ENCODE results near the gene GPR31. TPM values are rescaled to one million over a fixed set of nuclear protein-coding genes. Genes with fewer than 3 reads are reported as not detected.

The GPR31 gene
- total RNA-seq, 1 experiment from 2014 or later, result not detected

DNA sequence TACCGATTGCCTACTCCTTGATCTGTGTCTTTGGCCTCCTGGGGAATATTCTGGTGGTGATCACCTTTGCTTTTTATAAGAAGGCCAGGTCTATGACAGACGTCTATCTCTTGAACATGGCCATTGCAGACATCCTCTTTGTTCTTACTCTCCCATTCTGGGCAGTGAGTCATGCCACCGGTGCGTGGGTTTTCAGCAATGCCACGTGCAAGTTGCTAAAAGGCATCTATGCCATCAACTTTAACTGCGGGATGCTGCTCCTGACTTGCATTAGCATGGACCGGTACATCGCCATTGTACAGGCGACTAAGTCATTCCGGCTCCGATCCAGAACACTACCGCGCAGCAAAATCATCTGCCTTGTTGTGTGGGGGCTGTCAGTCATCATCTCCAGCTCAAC lies 21.4 kb downstream of the GPR31 start:
- H3K27me3 Mint-ChIP-seq (ENCODE audit: low read depth), result no peaks in the 10 kb centered on the region; the same call in none of the 2 replicates
- no peaks in the 10 kb centered on the region for H3K36me3 Mint-ChIP-seq (ENCODE audit: insufficient read depth in 1 of 3, low read depth in 3 of 3)
- WGBS (ENCODE audit: extremely low coverage, insufficient read length, low lambda C conversion rate), result no CpG with 5 or more reads among the region's 13 CpGs
- Histone ChIP-seq H2BK5ac (ENCODE audit: insufficient read length, low read length) (no peak overlapping the region), H4K20me1 (ENCODE audit: control insufficient read depth, insufficient read depth, insufficient read length) (no peaks in the 10 kb centered on the region), H3K14ac (ENCODE audit: insufficient read depth, low read length) (no peak overlapping the region), H2BK15ac (ENCODE audit: low read depth, low read length) (no peak overlapping the region), H3K79me2 (ENCODE audit: insufficient read depth, low read length) (no peaks in the 10 kb centered on the region), H3K56ac (ENCODE audit: insufficient read length, low read depth, low read length) (no peak overlapping the region), H3K27me3 (ENCODE audit: insufficient read depth, low read length) (no peaks in the 10 kb centered on the region), H3K79me1 (ENCODE audit: insufficient read depth, low read depth, low read length, poor library complexity, severe bottlenecking) (no peaks in the 10 kb centered on the region), H3K4me1 (ENCODE audit: insufficient read depth, low read length) (no peaks in the 10 kb centered on the region), H2BK12ac (ENCODE audit: insufficient read length, low read depth, low read length) (no peak overlapping the region), H4K5ac (ENCODE audit: insufficient read length, low read depth, low read length) (no peak overlapping the region), H2BK20ac (ENCODE audit: low read depth, low read length, poor library complexity, severe bottlenecking) (no peak overlapping the region), H3K4me2 (ENCODE audit: insufficient read depth, insufficient read length, low read length) (no peak overlapping the region), H3K23ac (ENCODE audit: insufficient read length, low read depth, low read length) (no peak overlapping the region), H3K9ac (ENCODE audit: extremely low read depth, insufficient read length, low read length) (no peak overlapping the region), H3K27ac (ENCODE audit: insufficient read length, low read depth, low read length) (no peak overlapping the region), H3T11ph (ENCODE audit: low read length) (no peak overlapping the region), H2BK120ac (ENCODE audit: low read depth, low read length, poor library complexity, severe bottlenecking) (no peak overlapping the region), H3K18ac (ENCODE audit: insufficient read length, low read depth, low read length) (no peak overlapping the region), H4K8ac (replicated peaks; ENCODE audit: insufficient read length, low read depth, low read length) (no peak overlapping the region), H3K4ac (ENCODE audit: low read depth, low read length) (no peak overlapping the region), H4K91ac (ENCODE audit: insufficient read length, low read depth, low read length) (no peak overlapping the region), H3K23me2 (ENCODE audit: insufficient read length, low read depth, low read length, poor library complexity, severe bottlenecking) (no peaks in the 10 kb centered on the region), H2AK5ac (ENCODE audit: insufficient read length, low read length) (no peak overlapping the region), H3K9me3 (ENCODE audit: control insufficient read depth, low read depth, low read length) (no peaks in the 10 kb centered on the region), H2AFZ (ENCODE audit: low read length) (no peak overlapping the region)
- H3K9me3 Mint-ChIP-seq, result no peaks in the 10 kb centered on the region
- peaks cover 18% of the 10 kb centered on the region in 2 experiments for H3K4me1 Mint-ChIP-seq
- TF ChIP-seq, protein P1, sequence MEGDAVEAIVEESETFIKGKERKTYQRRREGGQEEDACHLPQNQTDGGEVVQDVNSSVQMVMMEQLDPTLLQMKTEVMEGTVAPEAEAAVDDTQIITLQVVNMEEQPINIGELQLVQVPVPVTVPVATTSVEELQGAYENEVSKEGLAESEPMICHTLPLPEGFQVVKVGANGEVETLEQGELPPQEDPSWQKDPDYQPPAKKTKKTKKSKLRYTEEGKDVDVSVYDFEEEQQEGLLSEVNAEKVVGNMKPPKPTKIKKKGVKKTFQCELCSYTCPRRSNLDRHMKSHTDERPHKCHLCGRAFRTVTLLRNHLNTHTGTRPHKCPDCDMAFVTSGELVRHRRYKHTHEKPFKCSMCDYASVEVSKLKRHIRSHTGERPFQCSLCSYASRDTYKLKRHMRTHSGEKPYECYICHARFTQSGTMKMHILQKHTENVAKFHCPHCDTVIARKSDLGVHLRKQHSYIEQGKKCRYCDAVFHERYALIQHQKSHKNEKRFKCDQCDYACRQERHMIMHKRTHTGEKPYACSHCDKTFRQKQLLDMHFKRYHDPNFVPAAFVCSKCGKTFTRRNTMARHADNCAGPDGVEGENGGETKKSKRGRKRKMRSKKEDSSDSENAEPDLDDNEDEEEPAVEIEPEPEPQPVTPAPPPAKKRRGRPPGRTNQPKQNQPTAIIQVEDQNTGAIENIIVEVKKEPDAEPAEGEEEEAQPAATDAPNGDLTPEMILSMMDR (conservative IDR thresholded peaks at IDR 0.05), result no peak
- H3K4me3 Mint-ChIP-seq, result no peak overlapping the region
- no peak for DNase-seq
- H3K27ac Mint-ChIP-seq, result no peak overlapping the region

Measured in H9 (cell line).